ENCODE measurements around the gene NLGN1.

DNA sequence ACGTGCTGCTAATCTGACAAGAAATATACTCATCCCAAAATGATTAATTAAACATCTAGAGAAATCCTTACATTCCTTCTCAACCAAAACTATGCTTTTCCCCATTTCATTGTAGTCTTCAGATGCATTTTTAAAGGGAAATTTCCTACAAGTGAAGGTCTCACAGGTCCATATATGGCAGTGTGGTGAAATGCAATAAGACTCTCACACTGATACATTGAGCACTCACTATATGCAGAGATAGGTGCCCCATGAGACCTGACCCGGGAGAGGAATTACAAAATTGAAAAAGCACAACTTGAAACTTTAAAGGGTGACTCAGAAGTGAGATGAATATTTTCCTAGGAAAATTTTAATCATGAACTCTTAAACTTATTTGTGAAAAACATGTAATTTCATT lies 832.4 kb downstream of the NLGN1 start:
- TF ChIP-seq, protein P1, sequence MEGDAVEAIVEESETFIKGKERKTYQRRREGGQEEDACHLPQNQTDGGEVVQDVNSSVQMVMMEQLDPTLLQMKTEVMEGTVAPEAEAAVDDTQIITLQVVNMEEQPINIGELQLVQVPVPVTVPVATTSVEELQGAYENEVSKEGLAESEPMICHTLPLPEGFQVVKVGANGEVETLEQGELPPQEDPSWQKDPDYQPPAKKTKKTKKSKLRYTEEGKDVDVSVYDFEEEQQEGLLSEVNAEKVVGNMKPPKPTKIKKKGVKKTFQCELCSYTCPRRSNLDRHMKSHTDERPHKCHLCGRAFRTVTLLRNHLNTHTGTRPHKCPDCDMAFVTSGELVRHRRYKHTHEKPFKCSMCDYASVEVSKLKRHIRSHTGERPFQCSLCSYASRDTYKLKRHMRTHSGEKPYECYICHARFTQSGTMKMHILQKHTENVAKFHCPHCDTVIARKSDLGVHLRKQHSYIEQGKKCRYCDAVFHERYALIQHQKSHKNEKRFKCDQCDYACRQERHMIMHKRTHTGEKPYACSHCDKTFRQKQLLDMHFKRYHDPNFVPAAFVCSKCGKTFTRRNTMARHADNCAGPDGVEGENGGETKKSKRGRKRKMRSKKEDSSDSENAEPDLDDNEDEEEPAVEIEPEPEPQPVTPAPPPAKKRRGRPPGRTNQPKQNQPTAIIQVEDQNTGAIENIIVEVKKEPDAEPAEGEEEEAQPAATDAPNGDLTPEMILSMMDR (IDR thresholded peaks at IDR 0.05; ENCODE audit: poor library complexity) = no peak
- no peak for TF ChIP-seq EZH2phosphoT487 (IDR thresholded peaks at IDR 0.05; ENCODE audit: low read depth, severe bottlenecking, unreplicated experiment)

All from hepatocyte (in vitro differentiated cells).